Heart left ventricle (tissue), 13 donors: ENCODE measurements around the gene SNRNP40.

Experiments used
- CTCF ChIP-seq, 12 donors: fragments of 200-600 bp; sonication (generic) in 4 of 12; IDR thresholded peaks; one replicate each; pipeline versions ENCODE4 v1.5.0 to v1.8.0; 2018 to 2022; ENCODE audit warnings: antibody characterized with exemption in 12 of 12, mild to moderate bottlenecking in 5 of 12
- POLR2A ChIP-seq, 2 donors: fragments of 450-650 bp; IDR thresholded peaks; one replicate each; pipeline ENCODE4 v1.6.1; 2017; ENCODE audit warnings: antibody characterized with exemption in 2 of 2, mild to moderate bottlenecking in 2 of 2, moderate library complexity in 2 of 2
- donor health status: ischemic (EF 13 %, LVEDD 7.1; RV severe dilation, severe dysfunction).
- donor health status: DM: no; HTN: yes; CAD: no.
- donor health status: DM: no; HTN: no; CAD: no.
- donor health status: ischemic (EF 25% LVEDD 6.9; RV normal size, moderate dysfunction).
- donor health status: ischemic (EF 25% LVEDD 5.7; RV mildly dilated, moderate dysfunction).
- donor health status: ischemic (EF 35%, LVEDD 5.7; RV mildly dilated, moderate dysfunction).
- donor health status: nonischemic (EF 11% LVEDD 7.7; RV severe dilation, severe dysfunction).
- donor health status: DM: yes; HTN: yes; CAD: no.
- donor health status: PGD.
- donor health status: ischemic (EF 29% LVEDD 5.4; RV normal size, mild dysfunction).
- donor health status: nonischemic (EF 23%, LVEDD 6.1; RV moderate dilation, normal function).

DNA sequence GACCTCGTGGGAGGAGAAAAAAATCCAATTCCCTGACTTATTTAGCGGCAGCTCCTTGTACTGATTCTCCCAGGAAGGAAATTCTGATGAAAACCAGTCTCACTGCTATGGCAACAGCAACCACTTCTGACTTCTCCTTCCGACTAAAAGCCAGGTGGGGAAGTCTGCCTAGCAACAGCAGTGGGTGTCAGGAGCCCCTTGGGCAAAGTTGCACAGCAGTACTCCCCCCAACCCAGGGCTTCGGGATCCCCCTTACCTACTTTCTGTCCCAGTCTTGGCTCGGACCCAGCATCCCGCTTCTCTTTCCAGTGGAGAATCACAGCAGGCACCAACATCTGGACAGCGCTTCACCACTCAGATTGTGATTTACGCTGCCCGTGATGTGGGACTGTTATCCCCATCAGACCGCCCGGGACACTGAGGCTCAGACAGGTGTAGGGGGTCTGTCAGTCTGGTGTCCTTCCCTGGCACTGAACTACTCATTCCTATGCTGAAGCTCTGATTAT lies 81.5 kb downstream of the SNRNP40 start:
- TF ChIP-seq CTCF (IDR thresholded peaks at IDR 0.05) (no peak), POLR2A (IDR thresholded peaks at IDR 0.05) (no peak)
